Upper lobe of left lung (tissue), 6 donors: Measurements from ENCODE around the gene MGAT5B. TPM values are rescaled to one million over a fixed set of nuclear protein-coding genes. Genes with fewer than 3 reads are reported as not detected.
"Not testable (repeated sequence)": the region's sequence is repeated elsewhere in the genome, so short reads cannot be mapped to it uniquely, and the experiment has no call there.

Experiments used
- ATAC-seq, 2 donors: fragments of 200-7000 bp; cut with Tn5 transposase; one replicate each; pipeline ENCODE4 v1.9.1; 2022; ENCODE audit warnings: mild to moderate bottlenecking in 2 of 2, moderate library complexity in 2 of 2; ENCODE audit not compliant: low FRiP score in 2 of 2
- DNase-seq, 2 donors: peaks; one replicate each; pipeline ENCODE4 v3.0.0-alpha.2; 2019 to 2020
- H3K27ac ChIP-seq, 4 donors: fragments of 200-600 bp; sonication (generic); one replicate each; pipeline ENCODE4 v1.5.1; 2016 to 2019
- H3K27me3 ChIP-seq, 4 donors: fragments of 200-600 bp; sonication (generic); one replicate each; pipeline ENCODE4 v1.5.1; 2017 to 2019
- H3K36me3 ChIP-seq, 4 donors: fragments of 200-600 bp; sonication (generic); one replicate each; pipeline ENCODE4 v1.5.1; 2016 to 2019
- H3K4me1 ChIP-seq, 4 donors: fragments of 200-600 bp; sonication (generic); one replicate each; pipeline ENCODE4 v1.5.1; 2018 to 2019
- H3K4me3 ChIP-seq, 4 donors: fragments of 200-600 bp; sonication (generic); one replicate each; pipeline ENCODE4 v1.5.1; 2017 to 2019; ENCODE audit warnings: mild to moderate bottlenecking in 2 of 4, moderate library complexity in 1 of 4
- H3K9me3 ChIP-seq, 4 donors: fragments of 200-600 bp; sonication (generic); one replicate each; pipeline ENCODE4 v1.5.1; 2018 to 2019
- CTCF ChIP-seq, 6 experiments: fragments of 450-650 bp in 4 of 6; fragments of 200-600 bp in 2 of 6; sonication (generic) in 2 of 6; IDR thresholded peaks; one replicate each; pipeline ENCODE4 v1.5.1; 2016 to 2019; ENCODE audit warnings: antibody characterized with exemption in 6 of 6
- EP300 ChIP-seq, 4 donors: sonication (generic); formaldehyde crosslinking; IDR thresholded peaks; one replicate each; pipeline ENCODE4 v1.5.1; 2017; ENCODE audit warnings: antibody characterized with exemption in 4 of 4, control low read depth in 2 of 4
- POLR2A ChIP-seq, 4 donors: fragments of 450-650 bp; IDR thresholded peaks; one replicate each; pipeline ENCODE4 v1.5.1; 2016 to 2017; ENCODE audit warnings: antibody characterized with exemption in 4 of 4, mild to moderate bottlenecking in 2 of 4
- POLR2AphosphoS5 ChIP-seq, 2 donors: sonication (generic); formaldehyde crosslinking; IDR thresholded peaks; one replicate each; pipeline ENCODE4 v1.5.1; 2017; ENCODE audit warnings: antibody characterized with exemption in 2 of 2
- WGBS, 2 donors: methylation state at CpG; one replicate each; pipeline ENCODE4 v1.1.5; 2017 to 2018; 5-methylcytosine and 5-hydroxymethylcytosine counted together
- total RNA-seq, 6 donors: library from RNA; depleted of rRNA in 4 of 6; stranded (reverse); fragments of >200 nt in 4 of 6; gene quantifications; one replicate each; pipeline versions ENCODE4 v1.1.0 to v1.2.1, GENCODE V29; 2016 to 2021
- donor health status: DM: no; HTN: no; CAD: no; lungs with moderate emphysema.
- donor health status: DM: no; HTN: yes; CAD: no; lungs with severe emphysema.

The MGAT5B gene
- total RNA-seq, 6 donors from 2014 or later: 0.20 to 3.0 (median 0.83) TPM

- peaks cover 0 to 9% (median 6%) of the 10 kb centered on the region in 4 donors for H3K4me1 ChIP-seq
- no peak overlapping the region for H3K4me3 ChIP-seq
- DNase-seq (no peak), ATAC-seq (peak in 1 of 2 donors; percentile 48)
- H3K27ac ChIP-seq: peak overlapping the region in 2 of 4 donors; percentile 26 to 67
- H3K9me3 ChIP-seq: no peaks in the 10 kb centered on the region
- no peaks in the 10 kb centered on the region for H3K27me3 ChIP-seq
- TF ChIP-seq EP300 (IDR thresholded peaks at IDR 0.05): no peak
- no peak for TF ChIP-seq CTCF (IDR thresholded peaks at IDR 0.05)
- TF ChIP-seq POLR2A (IDR thresholded peaks at IDR 0.05): no peak
- no peak for TF ChIP-seq POLR2AphosphoS5 (IDR thresholded peaks at IDR 0.05)
- no peaks in the 10 kb centered on the region for H3K36me3 ChIP-seq
- WGBS, 2 donors: 67 to 83% methylated on average over 6 of the region's 6 CpGs
Measured at GRCh38 chr17:76845541-76846017, 22.6 kb upstream of the MGAT5B start.

GRCh38 chr17:76847031-76847430, 21.2 kb upstream of the MGAT5B start:
- Histone ChIP-seq H3K9me3 (no peaks in the 10 kb centered on the region), H3K36me3 (no peaks in the 10 kb centered on the region), H3K4me1 (peaks cover 0 to 3% (median 1%) of the 10 kb centered on the region in 4 donors), H3K27ac (no peak overlapping the region), H3K4me3 (no peak overlapping the region), H3K27me3 (no peaks in the 10 kb centered on the region)
- DNase-seq: no peak
- ATAC-seq: no peak
- WGBS, 2 donors: 69 to 70% methylated on average over 2 of the region's 2 CpGs
- TF ChIP-seq EP300 (IDR thresholded peaks at IDR 0.05): no peak
- TF ChIP-seq CTCF (IDR thresholded peaks at IDR 0.05): no peak
- no peak for TF ChIP-seq POLR2A (IDR thresholded peaks at IDR 0.05)
- no peak for TF ChIP-seq POLR2AphosphoS5 (IDR thresholded peaks at IDR 0.05)

- TF ChIP-seq CTCF (IDR thresholded peaks at IDR 0.05) (no peak), POLR2A (IDR thresholded peaks at IDR 0.05) (no peak), POLR2AphosphoS5 (IDR thresholded peaks at IDR 0.05) (no peak), EP300 (IDR thresholded peaks at IDR 0.05) (no peak)
- 80 to 91% methylated on average over 8 of the region's 8 CpGs for WGBS, 2 donors
Measured at GRCh38 chr17:76848670-76849069, 19.5 kb upstream of the MGAT5B start.

GRCh38 chr17:76849160-76849559, 19.0 kb upstream of the MGAT5B start:
- not testable (repeated sequence) for H3K27ac ChIP-seq, ATAC-seq, H3K27me3 ChIP-seq, H3K4me3 ChIP-seq, H3K36me3 ChIP-seq, H3K4me1 ChIP-seq, H3K9me3 ChIP-seq, DNase-seq
- 90 to 91% methylated on average over 11 of the region's 11 CpGs for WGBS, 2 donors

More at GRCh38 chr17:76848670-76849069, 19.5 kb upstream of the MGAT5B start:
- H3K27me3 ChIP-seq: no peaks in the 10 kb centered on the region
- DNase-seq (no peak), ATAC-seq (no peak)
- H3K27ac ChIP-seq: no peak overlapping the region
- H3K4me3 ChIP-seq: no peak overlapping the region
- no peaks in the 10 kb centered on the region for H3K36me3 ChIP-seq
- H3K9me3 ChIP-seq: no peaks in the 10 kb centered on the region
- peaks cover 0 to 3% (median 0%) of the 10 kb centered on the region in 4 donors for H3K4me1 ChIP-seq

- 79 to 84% methylated on average over 7 to 8 of the region's 8 CpGs for WGBS, 2 donors
Measured at GRCh38 chr17:76852843-76853242, 15.4 kb upstream of the MGAT5B start.

More at GRCh38 chr17:76852843-76853242, 15.4 kb upstream of the MGAT5B start:
- Histone ChIP-seq H3K27me3 (no peaks in the 10 kb centered on the region), H3K4me1 (no peaks in the 10 kb centered on the region), H3K9me3 (no peaks in the 10 kb centered on the region), H3K4me3 (no peak overlapping the region), H3K36me3 (no peaks in the 10 kb centered on the region), H3K27ac (no peak overlapping the region)
- DNase-seq: no peak
- TF ChIP-seq EP300 (IDR thresholded peaks at IDR 0.05): no peak
- TF ChIP-seq CTCF (IDR thresholded peaks at IDR 0.05): no peak
- TF ChIP-seq POLR2A (IDR thresholded peaks at IDR 0.05): no peak
- no peak for TF ChIP-seq POLR2AphosphoS5 (IDR thresholded peaks at IDR 0.05)
- ATAC-seq: no peak
